Fibroblast of pulmonary artery (primary cell): ENCODE measurements around the gene DNLZ.
"Not testable (repeated sequence)": the region's sequence is repeated elsewhere in the genome, so short reads cannot be mapped to it uniquely, and the experiment has no call there.

Experiments
- DNase-seq: peaks from one replicate; pipeline ENCODE4 v3.0.0-alpha.2; 2010; ENCODE audit warnings: low read depth
- H3K4me3 ChIP-seq: replicated peaks from 2 replicates; pipeline ENCODE4 v1.5.1; 2011; ENCODE audit warnings: low read depth, mild to moderate bottlenecking, control low read depth, low read length, moderate library complexity
- TF ChIP-seq, protein P1 (sequence below): IDR thresholded peaks from 2 replicates; pipeline ENCODE4 v1.5.1; 2011; ENCODE audit warnings: mild to moderate bottlenecking, control low read depth, low read length, inconsistent platforms; ENCODE audit errors: missing control alignments

Gene DNLZ

DNA sequence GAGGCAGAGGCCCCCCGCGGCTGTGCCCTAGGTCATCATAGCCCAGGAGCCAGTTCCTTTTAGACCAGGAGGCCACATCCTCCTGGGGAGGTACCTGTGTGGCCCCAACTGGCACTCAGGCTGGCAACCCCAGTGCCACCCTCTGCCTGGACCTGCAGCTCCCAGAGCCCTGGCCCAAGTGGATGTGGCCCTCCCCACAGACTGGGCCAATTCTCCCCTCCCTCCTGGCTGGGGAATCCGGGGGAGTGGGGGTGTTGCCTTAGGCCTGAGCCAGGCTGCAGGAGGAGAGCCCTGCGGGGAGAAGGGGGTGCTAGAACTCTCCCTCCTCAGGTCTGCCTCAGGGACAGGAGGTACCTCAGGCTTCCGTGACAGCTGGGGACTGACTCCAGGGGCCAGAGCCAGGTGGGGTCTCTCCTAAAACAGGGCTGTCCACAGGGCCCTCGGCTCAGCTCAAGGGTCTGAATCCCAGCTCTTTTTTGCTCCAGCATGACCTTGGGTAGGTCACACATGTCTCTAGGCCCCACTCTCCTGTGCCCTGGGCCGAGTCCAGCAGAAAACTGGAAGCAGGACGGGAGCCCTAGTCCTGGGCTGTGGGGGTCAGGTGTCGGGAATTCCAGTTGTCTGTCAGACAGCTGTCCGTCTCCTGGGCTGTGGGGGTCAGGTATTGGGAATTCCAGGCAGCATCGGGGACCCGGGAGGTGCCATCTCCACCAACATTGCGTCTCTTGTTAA is 9.6 kb downstream of the DNLZ start:
- no peak overlapping the region for H3K4me3 ChIP-seq
- TF ChIP-seq, protein P1, sequence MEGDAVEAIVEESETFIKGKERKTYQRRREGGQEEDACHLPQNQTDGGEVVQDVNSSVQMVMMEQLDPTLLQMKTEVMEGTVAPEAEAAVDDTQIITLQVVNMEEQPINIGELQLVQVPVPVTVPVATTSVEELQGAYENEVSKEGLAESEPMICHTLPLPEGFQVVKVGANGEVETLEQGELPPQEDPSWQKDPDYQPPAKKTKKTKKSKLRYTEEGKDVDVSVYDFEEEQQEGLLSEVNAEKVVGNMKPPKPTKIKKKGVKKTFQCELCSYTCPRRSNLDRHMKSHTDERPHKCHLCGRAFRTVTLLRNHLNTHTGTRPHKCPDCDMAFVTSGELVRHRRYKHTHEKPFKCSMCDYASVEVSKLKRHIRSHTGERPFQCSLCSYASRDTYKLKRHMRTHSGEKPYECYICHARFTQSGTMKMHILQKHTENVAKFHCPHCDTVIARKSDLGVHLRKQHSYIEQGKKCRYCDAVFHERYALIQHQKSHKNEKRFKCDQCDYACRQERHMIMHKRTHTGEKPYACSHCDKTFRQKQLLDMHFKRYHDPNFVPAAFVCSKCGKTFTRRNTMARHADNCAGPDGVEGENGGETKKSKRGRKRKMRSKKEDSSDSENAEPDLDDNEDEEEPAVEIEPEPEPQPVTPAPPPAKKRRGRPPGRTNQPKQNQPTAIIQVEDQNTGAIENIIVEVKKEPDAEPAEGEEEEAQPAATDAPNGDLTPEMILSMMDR: no peak
- DNase-seq: no peak

DNA sequence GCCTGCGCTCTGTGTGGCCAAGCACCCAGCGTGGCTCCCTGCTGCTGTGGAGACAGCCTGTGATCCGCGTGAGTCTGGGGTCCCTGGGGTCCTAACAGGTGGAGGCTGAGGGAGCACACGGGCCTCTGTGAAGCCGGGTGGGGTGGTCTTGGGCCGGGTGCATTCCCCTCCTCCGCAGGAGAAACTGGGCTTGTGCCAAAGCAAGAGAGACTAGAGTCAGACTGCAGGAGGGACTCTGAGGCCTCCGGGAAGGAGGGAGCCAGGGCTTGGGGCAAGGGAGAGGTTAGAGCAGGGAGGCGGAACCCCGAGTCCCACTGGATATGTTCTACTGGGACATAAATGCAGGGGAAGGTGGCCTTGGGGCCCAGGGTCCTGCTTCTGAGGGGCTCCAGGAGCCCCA is 10.5 kb downstream of the DNLZ start:
- TF ChIP-seq, protein P1: no peak
- no peak overlapping the region for H3K4me3 ChIP-seq
- DNase-seq: no peak

DNA sequence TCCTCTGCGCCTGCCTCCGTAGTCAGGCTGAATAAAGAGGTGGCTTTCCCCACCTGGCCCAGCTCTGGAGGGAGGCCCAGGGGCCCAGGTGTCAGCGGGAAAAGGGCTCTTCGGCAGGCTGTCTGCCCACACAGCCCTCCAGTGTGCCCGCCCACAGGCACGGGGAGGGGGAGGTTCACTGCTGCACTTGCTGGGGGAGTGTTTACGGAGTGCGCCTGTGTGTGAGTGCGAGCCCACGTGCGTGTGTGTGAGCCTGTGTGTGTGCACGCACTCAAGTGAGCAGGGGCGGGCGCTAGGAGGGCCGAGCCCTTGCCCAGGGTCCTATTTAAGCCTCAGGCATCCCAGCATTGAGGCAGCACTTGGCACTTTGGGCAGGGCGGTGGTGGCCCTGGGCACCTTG is 10.9 kb downstream of the DNLZ start:
- TF ChIP-seq, protein P1: no peak
- H3K4me3 ChIP-seq: no peak overlapping the region
- DNase-seq: no peak

DNA sequence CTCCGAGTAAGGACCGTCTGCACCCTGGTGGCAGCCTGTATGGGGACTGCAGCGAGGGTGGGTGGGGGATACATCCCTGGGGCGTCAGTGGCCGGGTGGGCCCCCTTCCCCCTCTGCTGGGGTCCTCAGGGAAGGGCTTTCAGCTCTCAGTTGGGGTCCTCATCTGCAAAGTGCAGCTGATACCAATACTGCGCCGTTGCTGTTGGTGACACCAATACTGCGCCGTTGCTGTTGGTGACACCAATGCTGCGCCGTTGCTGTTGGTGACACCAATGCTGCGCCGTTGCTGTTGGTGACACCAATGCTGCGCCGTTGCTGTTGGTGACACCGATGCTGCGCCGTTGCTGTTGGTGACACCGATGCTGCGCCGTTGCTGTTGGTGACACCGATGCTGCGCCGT is 11.7 kb downstream of the DNLZ start:
- not testable (repeated sequence) for DNase-seq, H3K4me3 ChIP-seq

DNA sequence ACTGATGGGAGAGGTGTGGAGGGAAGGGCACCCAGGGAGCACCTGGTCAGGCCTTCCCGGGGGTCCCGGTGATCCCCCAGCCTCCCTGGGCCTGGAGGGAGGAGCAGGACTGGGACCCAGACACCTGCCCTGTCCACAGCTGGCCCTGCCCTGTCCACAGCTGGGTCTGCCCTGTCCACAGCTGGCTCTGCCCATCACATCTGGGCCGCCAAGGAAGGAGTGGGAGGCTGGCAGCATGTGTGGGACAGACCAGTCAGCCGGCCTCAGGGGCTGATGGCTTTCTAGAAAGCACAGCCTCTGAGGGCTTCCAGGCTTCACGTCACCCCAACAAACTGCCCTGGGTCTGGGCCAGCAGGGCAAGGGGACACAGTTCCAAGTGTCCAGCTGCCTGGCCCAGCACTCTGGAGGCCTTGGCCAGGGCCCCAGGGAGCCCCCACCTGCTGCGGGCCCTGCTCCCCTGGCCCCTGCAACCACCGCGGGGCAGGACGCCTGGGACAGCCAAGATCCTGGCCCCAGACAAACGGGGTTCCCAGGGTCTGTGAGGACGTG is 12.2 kb downstream of the DNLZ start:
- TF ChIP-seq, protein P1: no peak
- DNase-seq: no peak
- H3K4me3 ChIP-seq: no peak overlapping the region

DNA sequence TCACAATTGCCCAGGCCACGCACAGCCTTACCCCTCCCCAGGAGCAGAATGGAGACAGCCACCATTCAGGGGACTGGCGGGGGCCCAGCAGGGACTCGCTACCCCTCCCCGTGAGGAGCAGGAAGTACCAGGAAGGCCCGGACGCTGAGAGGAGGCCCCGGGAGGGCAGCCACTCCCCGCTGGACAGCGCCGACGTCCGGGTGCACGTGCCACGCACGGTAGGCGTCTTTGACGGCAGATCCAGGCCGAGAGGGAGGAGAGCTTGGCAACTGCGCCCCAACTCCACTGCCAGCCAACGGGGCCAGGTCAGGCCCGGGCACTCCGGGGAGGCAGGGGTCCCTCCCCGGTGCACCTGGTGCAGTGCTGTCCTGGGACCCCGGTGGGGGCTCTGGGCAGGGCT is 14.0 kb downstream of the DNLZ start:
- TF ChIP-seq, protein P1: no peak
- H3K4me3 ChIP-seq: no peak overlapping the region
- DNase-seq: no peak

DNA sequence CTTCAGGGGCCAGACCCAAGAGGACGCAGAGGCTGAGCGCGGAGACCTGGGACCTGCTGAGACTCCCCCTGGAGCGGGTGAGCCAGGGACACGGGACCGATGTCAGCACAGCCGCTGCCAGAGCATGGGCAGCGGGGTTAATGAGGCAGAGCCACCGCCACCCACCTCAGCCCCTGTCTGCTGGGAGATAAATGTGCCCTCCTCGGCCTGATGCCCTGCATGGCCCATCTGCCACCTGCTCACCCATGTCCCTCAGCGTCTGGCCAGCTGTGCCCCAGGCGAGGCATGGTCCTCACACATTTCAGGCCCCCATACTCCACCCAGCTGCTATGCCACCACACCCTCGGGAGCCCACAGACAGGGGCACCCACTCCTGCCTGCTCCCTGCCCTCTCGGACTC is 14.9 kb downstream of the DNLZ start:
- no peak for DNase-seq
- TF ChIP-seq, protein P1: no peak
- no peak overlapping the region for H3K4me3 ChIP-seq
